GM12874 (cell line): ENCODE data around the gene CYP4F2.

ENCODE experiments used
- CTCF ChIP-seq: IDR thresholded peaks from 2 replicates; pipeline ENCODE4 v1.5.1; 2011; ENCODE audit warnings: low read depth, mild to moderate bottlenecking, control low read depth, low read length, moderate library complexity; ENCODE audit not compliant: insufficient read depth

Gene CYP4F2

GRCh38 chr19:15913384-15913783 lies 15.5 kb upstream of the CYP4F2 start:
- no peak for TF ChIP-seq CTCF

- TF ChIP-seq CTCF: no peak
Observed at GRCh38 chr19:15911599-15912235, 13.8 kb upstream of the CYP4F2 start.

- TF ChIP-seq CTCF: no peak
Observed at GRCh38 chr19:15905026-15905425, 7.2 kb upstream of the CYP4F2 start.

- no peak for TF ChIP-seq CTCF
Observed at GRCh38 chr19:15902254-15902653, 4.4 kb upstream of the CYP4F2 start.

GRCh38 chr19:15900504-15900903 lies 2.6 kb upstream of the CYP4F2 start:
- no peak for TF ChIP-seq CTCF

GRCh38 chr19:15897026-15897737 lies 692 bp downstream of the CYP4F2 start:
- TF ChIP-seq CTCF: no peak

GRCh38 chr19:15895876-15896430 lies 1.9 kb downstream of the CYP4F2 start:
- TF ChIP-seq CTCF: no peak
